ENCODE results near the gene AGBL4. TPM values are rescaled to one million over a fixed set of nuclear protein-coding genes. Genes with fewer than 3 reads are reported as not detected.

Gene AGBL4
- total RNA-seq, 4 donors from 2014 or later, result not detected

DNA sequence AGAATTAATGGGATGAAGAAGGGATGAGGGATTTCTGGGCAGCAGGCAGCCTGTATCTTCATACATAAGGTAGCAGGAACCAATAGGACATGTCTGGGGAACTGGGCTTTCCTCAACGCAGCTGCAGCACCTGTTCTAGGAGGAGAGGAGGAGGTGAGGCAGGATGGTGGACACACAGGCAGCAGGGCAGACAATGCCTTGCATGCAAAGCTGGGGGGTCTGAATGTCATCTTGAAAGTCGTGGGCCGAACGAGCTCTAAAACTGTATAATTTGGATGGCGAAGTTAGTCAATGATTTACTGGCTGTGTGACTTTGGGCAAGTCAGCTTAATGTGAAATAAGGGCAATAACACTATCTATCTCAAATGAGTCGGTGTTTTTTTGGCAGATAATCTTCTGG lies 1371.4 kb downstream of the AGBL4 start:
- H3K9me3 ChIP-seq, result no peaks in the 10 kb centered on the region
- DNase-seq (no peak), ATAC-seq (no peak)
- in situ Hi-C loops (cut with MboI; ENCODE audit: low sequenced_read_pairs in 4 of 4) (no loop called here), intact Hi-C loops (cut with DNase I; ENCODE audit: low total_unique reads) (no loop called here)
- H3K4me1 ChIP-seq, result peaks cover 0 to 3% of the 10 kb centered on the region in 2 donors
- TF ChIP-seq, protein P1, sequence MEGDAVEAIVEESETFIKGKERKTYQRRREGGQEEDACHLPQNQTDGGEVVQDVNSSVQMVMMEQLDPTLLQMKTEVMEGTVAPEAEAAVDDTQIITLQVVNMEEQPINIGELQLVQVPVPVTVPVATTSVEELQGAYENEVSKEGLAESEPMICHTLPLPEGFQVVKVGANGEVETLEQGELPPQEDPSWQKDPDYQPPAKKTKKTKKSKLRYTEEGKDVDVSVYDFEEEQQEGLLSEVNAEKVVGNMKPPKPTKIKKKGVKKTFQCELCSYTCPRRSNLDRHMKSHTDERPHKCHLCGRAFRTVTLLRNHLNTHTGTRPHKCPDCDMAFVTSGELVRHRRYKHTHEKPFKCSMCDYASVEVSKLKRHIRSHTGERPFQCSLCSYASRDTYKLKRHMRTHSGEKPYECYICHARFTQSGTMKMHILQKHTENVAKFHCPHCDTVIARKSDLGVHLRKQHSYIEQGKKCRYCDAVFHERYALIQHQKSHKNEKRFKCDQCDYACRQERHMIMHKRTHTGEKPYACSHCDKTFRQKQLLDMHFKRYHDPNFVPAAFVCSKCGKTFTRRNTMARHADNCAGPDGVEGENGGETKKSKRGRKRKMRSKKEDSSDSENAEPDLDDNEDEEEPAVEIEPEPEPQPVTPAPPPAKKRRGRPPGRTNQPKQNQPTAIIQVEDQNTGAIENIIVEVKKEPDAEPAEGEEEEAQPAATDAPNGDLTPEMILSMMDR (IDR thresholded peaks at IDR 0.05 in 4 of 5, conservative IDR thresholded peaks at IDR 0.05 in 1 of 5), result no peak
- TF ChIP-seq POLR2A (IDR thresholded peaks at IDR 0.05), result no peak
- no peaks in the 10 kb centered on the region for H3K36me3 ChIP-seq
- H3K27me3 ChIP-seq, result no peaks in the 10 kb centered on the region
- H3K27ac ChIP-seq, result no peak overlapping the region
- H3K4me3 ChIP-seq, result no peak overlapping the region

DNA sequence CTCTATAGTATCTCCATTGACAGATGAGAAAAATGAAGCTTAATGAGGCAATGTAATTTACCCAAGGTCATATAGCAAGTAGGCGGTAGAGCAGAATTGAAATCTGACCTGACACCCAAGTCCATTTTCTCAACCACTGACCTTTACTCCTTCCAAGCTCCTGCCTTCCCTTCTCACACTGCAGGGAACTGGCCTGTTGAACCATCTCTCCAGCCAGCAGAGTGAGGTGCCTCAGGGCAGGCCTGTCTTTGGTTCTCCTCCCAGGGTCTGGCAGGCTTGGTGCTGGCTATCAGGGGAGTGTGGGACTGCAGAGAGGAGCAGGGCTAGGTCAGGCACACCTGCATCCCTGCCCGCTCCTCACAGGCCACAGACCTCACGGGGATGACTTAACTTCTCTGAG lies 1373.9 kb downstream of the AGBL4 start:
- H3K4me1 ChIP-seq, result peaks cover 0 to 3% of the 10 kb centered on the region in 2 donors
- in situ Hi-C loops (cut with MboI; ENCODE audit: low sequenced_read_pairs in 4 of 4) (no loop called here), intact Hi-C loops (cut with DNase I; ENCODE audit: low total_unique reads) (no loop called here)
- peak; percentile 15 to 49 for DNase-seq
- H3K36me3 ChIP-seq, result no peaks in the 10 kb centered on the region
- no peak overlapping the region for H3K4me3 ChIP-seq
- TF ChIP-seq, protein P1 (IDR thresholded peaks at IDR 0.05 in 4 of 5, conservative IDR thresholded peaks at IDR 0.05 in 1 of 5), result no peak
- TF ChIP-seq POLR2A (IDR thresholded peaks at IDR 0.05), result no peak
- peak overlapping the region in 3 of 4 donors; percentile 37 to 57 (median 40) for H3K27ac ChIP-seq
- H3K9me3 ChIP-seq, result no peaks in the 10 kb centered on the region
- no peaks in the 10 kb centered on the region for H3K27me3 ChIP-seq
- ATAC-seq, result peak; percentile 66 to 85

DNA sequence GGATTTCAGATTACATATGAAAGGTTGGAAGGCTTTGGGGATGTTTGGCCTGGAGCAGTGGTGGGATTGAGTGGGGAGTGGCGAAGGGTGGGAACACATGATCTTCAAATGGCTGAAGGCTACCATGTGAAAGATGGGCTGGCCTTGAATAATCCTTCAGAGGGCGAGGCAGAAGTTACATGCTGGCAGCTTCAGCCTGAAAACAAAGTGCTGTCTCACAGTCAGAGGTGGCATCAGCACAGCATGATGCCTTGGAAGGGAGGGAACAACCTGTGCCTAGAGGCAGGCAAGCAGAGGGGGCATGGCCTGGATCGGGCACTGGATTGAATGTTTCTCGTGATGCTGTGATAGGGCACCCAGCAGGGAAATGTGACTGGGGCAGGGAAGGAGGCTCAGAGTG lies 1377.9 kb downstream of the AGBL4 start:
- H3K27ac ChIP-seq, result no peak overlapping the region
- H3K4me1 ChIP-seq, result peaks cover 0 to 3% of the 10 kb centered on the region in 2 donors
- ATAC-seq (peak; percentile 55 to 79), DNase-seq (peak; percentile 51 to 52)
- in situ Hi-C loops (cut with MboI; ENCODE audit: low sequenced_read_pairs in 4 of 4) (no loop called here), intact Hi-C loops (cut with DNase I; ENCODE audit: low total_unique reads) (no loop called here)
- no peak overlapping the region for H3K4me3 ChIP-seq
- TF ChIP-seq, protein P1 (IDR thresholded peaks at IDR 0.05 in 4 of 5, conservative IDR thresholded peaks at IDR 0.05 in 1 of 5), result no peak
- no peak for TF ChIP-seq POLR2A (IDR thresholded peaks at IDR 0.05)
- no peaks in the 10 kb centered on the region for H3K36me3 ChIP-seq
- H3K27me3 ChIP-seq, result peaks cover 0 to 5% (median 0%) of the 10 kb centered on the region in 3 donors
- no peaks in the 10 kb centered on the region for H3K9me3 ChIP-seq

GRCh38 chr1:48644905-48645605 lies 1378.7 kb downstream of the AGBL4 start:
- DNase-seq (no peak), ATAC-seq (peak in 1 of 2 donors; percentile 4)
- Histone ChIP-seq H3K4me1 (peaks cover 0 to 3% of the 10 kb centered on the region in 2 donors), H3K27me3 (peaks cover 0 to 5% (median 0%) of the 10 kb centered on the region in 3 donors), H3K4me3 (no peak overlapping the region), H3K27ac (no peak overlapping the region), H3K36me3 (no peaks in the 10 kb centered on the region), H3K9me3 (no peaks in the 10 kb centered on the region)
- in situ Hi-C loops (cut with MboI; ENCODE audit: low sequenced_read_pairs in 4 of 4) (no loop called here), intact Hi-C loops (cut with DNase I; ENCODE audit: low total_unique reads) (no loop called here)
- TF ChIP-seq, protein P1 (IDR thresholded peaks at IDR 0.05 in 4 of 5, conservative IDR thresholded peaks at IDR 0.05 in 1 of 5), result no peak
- no peak for TF ChIP-seq POLR2A (IDR thresholded peaks at IDR 0.05)
